DMS79 (cell line): ENCODE results near the gene PRKCQ.

Experiments used
- DNase-seq: peaks from one replicate; lab custom pipeline; 2025; lab: John Stamatoyannopoulos, UW

The PRKCQ gene

GRCh38 chr10:6567203-6567703 is 12.8 kb downstream of the PRKCQ start:
- no peak for DNase-seq

GRCh38 chr10:6565588-6565987 is 14.5 kb downstream of the PRKCQ start:
- DNase-seq: no peak

- DNase-seq: no peak
Observed at GRCh38 chr10:6564367-6564766, 15.7 kb downstream of the PRKCQ start.

GRCh38 chr10:6563731-6564130 is 16.3 kb downstream of the PRKCQ start:
- no peak for DNase-seq

GRCh38 chr10:6563075-6563474 is 17.0 kb downstream of the PRKCQ start:
- no peak for DNase-seq

- DNase-seq: no peak
Observed at GRCh38 chr10:6562221-6562620, 17.9 kb downstream of the PRKCQ start.

GRCh38 chr10:6561552-6561951 is 18.5 kb downstream of the PRKCQ start:
- DNase-seq: no peak

GRCh38 chr10:6558759-6559461 is 21.2 kb downstream of the PRKCQ start:
- DNase-seq: no peak

- DNase-seq: no peak
Observed at GRCh38 chr10:6558272-6558671, 21.8 kb downstream of the PRKCQ start.

- DNase-seq: no peak
Observed at GRCh38 chr10:6553937-6554336, 26.1 kb downstream of the PRKCQ start.

GRCh38 chr10:6543431-6544005 is 36.6 kb downstream of the PRKCQ start:
- DNase-seq: no peak

GRCh38 chr10:6542999-6543430 is 37.1 kb downstream of the PRKCQ start:
- DNase-seq: no peak

GRCh38 chr10:6539833-6540232 is 40.2 kb downstream of the PRKCQ start:
- no peak for DNase-seq

GRCh38 chr10:6537770-6538169 is 42.3 kb downstream of the PRKCQ start:
- no peak for DNase-seq

GRCh38 chr10:6536102-6536501 is 44.0 kb downstream of the PRKCQ start:
- DNase-seq: no peak

- DNase-seq: no peak
Observed at GRCh38 chr10:6535156-6535764, 44.8 kb downstream of the PRKCQ start.

- DNase-seq: no peak
Observed at GRCh38 chr10:6532321-6532720, 47.8 kb downstream of the PRKCQ start.

GRCh38 chr10:6530966-6531365 is 49.1 kb downstream of the PRKCQ start:
- no peak for DNase-seq

GRCh38 chr10:6530211-6530840 is 49.8 kb downstream of the PRKCQ start:
- DNase-seq: no peak

- no peak for DNase-seq
Observed at GRCh38 chr10:6528198-6528950, 51.7 kb downstream of the PRKCQ start.

- no peak for DNase-seq
Observed at GRCh38 chr10:6525599-6526165, 54.4 kb downstream of the PRKCQ start.

- DNase-seq: no peak
Observed at GRCh38 chr10:6522230-6522629, 57.8 kb downstream of the PRKCQ start.
